Fibroblast of villous mesenchyme (primary cell): Measurements from ENCODE around the gene MAPKAP1. TPM values are rescaled to one million over a fixed set of nuclear protein-coding genes. Genes with fewer than 3 reads are reported as not detected.
"Not testable (repeated sequence)": the region's sequence is repeated elsewhere in the genome, so short reads cannot be mapped to it uniquely, and the experiment has no call there.

Experiments used
- DNase-seq: peaks from one replicate; pipeline ENCODE4 v3.0.0-alpha.2; 2010; ENCODE audit warnings: low read depth
- H3K4me3 ChIP-seq: 2 replicates; pipeline ENCODE4 v1.5.1; 2011; ENCODE audit warnings: low read depth, mild to moderate bottlenecking, low read length
- CTCF ChIP-seq: IDR thresholded peaks from 2 replicates; pipeline ENCODE4 v1.5.1; 2012; ENCODE audit warnings: low read depth, mild to moderate bottlenecking, low read length; ENCODE audit not compliant: insufficient read depth
- total RNA-seq: library from RNA; depleted of rRNA; stranded (reverse); fragments of >200 nt; gene quantifications from 2 replicates; pipeline ENCODE4 v1.2.3, GENCODE V29; 2012

MAPKAP1 gene
- total RNA-seq, 1 donor, result 92.0 TPM

- no peak for TF ChIP-seq CTCF
- no peak for DNase-seq
- H3K4me3 ChIP-seq, result peak overlapping the region; percentile 67
Measured at GRCh38 chr9:125407432-125407973, 299.5 kb downstream of the MAPKAP1 start.

GRCh38 chr9:125406810-125407087, 300.3 kb downstream of the MAPKAP1 start:
- TF ChIP-seq CTCF, result no peak
- DNase-seq, result no peak
- H3K4me3 ChIP-seq, result no peak overlapping the region

GRCh38 chr9:125405938-125406809, 300.8 kb downstream of the MAPKAP1 start:
- H3K4me3 ChIP-seq, result no peak overlapping the region
- DNase-seq, result peak; percentile 18
- no peak for TF ChIP-seq CTCF

GRCh38 chr9:125404733-125405132, 302.3 kb downstream of the MAPKAP1 start:
- DNase-seq, result no peak
- no peak for TF ChIP-seq CTCF
- H3K4me3 ChIP-seq, result no peak overlapping the region

- no peak overlapping the region for H3K4me3 ChIP-seq
- no peak for TF ChIP-seq CTCF
- no peak for DNase-seq
Measured at GRCh38 chr9:125400725-125401716, 306.0 kb downstream of the MAPKAP1 start.

GRCh38 chr9:125400232-125400631, 306.8 kb downstream of the MAPKAP1 start:
- H3K4me3 ChIP-seq, DNase-seq: not testable (repeated sequence)

GRCh38 chr9:125399666-125400065, 307.3 kb downstream of the MAPKAP1 start:
- TF ChIP-seq CTCF, result no peak
- no peak for DNase-seq
- H3K4me3 ChIP-seq, result no peak overlapping the region
